Measurements from ENCODE around the gene SMIM35. TPM values are rescaled to one million over a fixed set of nuclear protein-coding genes. Genes with fewer than 3 reads are reported as not detected.

The SMIM35 gene
- total and polyA plus RNA-seq, 2 donors, result 0.05 to 0.09 TPM

DNA sequence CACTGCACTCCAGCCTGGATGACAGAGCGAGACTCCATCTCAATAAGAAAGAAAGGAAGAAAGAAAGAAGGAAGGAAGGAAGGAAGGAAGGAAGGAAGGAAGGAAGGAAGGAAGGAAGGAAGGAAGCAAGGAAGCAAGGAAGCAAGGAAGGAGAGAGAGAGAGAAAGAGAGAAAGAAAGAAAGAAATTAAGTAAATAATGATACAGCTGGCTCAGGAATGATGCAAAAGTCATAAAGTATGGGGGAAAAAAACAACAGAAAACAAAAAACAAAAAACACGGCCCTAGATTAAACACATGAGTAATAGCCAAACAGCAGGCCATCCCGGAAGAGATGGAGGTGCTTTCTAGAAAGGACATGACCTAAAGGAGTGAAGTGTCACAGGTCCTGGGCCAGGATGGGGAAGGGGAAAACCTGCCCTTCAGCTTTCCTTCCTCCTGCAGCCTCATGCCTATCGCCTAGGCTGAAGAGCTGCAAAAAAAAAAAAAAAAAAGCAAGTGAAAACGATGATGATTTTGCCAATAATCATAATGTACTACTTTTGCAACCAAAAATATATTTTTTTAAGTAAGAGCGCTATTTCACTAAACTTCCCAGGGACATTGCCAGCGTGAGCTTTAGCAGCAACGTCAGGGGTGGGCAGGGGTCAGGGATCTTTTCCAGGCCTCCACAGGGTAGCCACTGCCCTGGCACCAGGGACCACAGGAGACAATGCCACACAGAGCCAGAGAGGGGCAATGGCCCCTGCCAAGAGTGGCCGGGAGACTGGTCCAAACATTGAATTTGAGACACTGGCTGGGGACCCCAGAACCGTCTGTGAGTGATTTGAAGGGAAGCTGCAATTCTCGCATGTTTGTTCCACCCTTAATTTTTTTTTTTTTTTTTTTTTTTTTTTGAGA lies 38.0 kb downstream of the SMIM35 start:
- no peaks in the 10 kb centered on the region for H3K27me3 ChIP-seq (ENCODE audit: control insufficient read depth in 2 of 2, insufficient read depth in 1 of 2, low read length in 1 of 2)
- no peak overlapping the region for H3K4me3 ChIP-seq (ENCODE audit: low read length in 2 of 2)
- H3K4me1 ChIP-seq (ENCODE audit: control insufficient read depth in 2 of 2, insufficient read depth in 2 of 2, low read length in 2 of 2), result peaks cover 44 to 76% of the 10 kb centered on the region in 2 donors
- 88% methylated on average over 11 of the region's 11 CpGs for WGBS
- no peak for DNase-seq (ENCODE audit: low read depth in 6 of 9, low spot score in 9 of 9)
- no peaks in the 10 kb centered on the region for H3K9me3 ChIP-seq (ENCODE audit: control insufficient read depth in 2 of 2, insufficient read depth in 1 of 2, low read length in 1 of 2)
- no peak overlapping the region for H3K27ac ChIP-seq (ENCODE audit: low read depth in 1 of 2, low read length in 1 of 2)
- no peaks in the 10 kb centered on the region for H3K36me3 ChIP-seq (ENCODE audit: control insufficient read depth in 2 of 2, insufficient read depth in 2 of 2, low read length in 1 of 2)

DNA sequence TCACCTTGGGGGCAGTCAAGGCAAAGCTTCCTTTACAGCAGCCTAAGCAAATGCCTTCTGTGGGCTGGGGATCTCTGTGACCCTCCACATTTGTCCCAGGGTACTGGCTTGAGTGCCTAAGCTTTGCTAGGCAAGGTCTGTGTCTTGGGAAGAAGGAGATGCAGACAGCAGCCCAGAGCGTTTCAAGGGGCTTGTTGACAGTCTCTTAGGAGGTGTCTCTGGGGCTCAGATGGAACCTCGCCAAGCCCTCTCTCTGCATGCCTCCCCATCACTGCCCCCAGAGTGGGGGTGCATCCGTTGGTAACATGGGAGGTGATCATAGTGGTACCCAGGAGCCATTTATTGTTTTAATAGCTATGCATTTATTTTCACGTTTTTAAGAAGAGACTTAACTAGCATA lies 39.0 kb downstream of the SMIM35 start:
- Histone ChIP-seq H3K9me3 (ENCODE audit: control insufficient read depth in 2 of 2, insufficient read depth in 1 of 2, low read length in 1 of 2) (no peaks in the 10 kb centered on the region), H3K27me3 (ENCODE audit: control insufficient read depth in 2 of 2, insufficient read depth in 1 of 2, low read length in 1 of 2) (no peaks in the 10 kb centered on the region), H3K4me1 (ENCODE audit: control insufficient read depth in 2 of 2, insufficient read depth in 2 of 2, low read length in 2 of 2) (peaks cover 44 to 70% of the 10 kb centered on the region in 2 donors), H3K27ac (ENCODE audit: low read depth in 1 of 2, low read length in 1 of 2) (no peak overlapping the region), H3K4me3 (ENCODE audit: low read length in 2 of 2) (no peak overlapping the region), H3K36me3 (ENCODE audit: control insufficient read depth in 2 of 2, insufficient read depth in 2 of 2, low read length in 1 of 2) (no peaks in the 10 kb centered on the region)
- no peak for DNase-seq (ENCODE audit: low read depth in 6 of 9, low spot score in 9 of 9)
- 95% methylated on average over 4 of the region's 4 CpGs for WGBS

DNA sequence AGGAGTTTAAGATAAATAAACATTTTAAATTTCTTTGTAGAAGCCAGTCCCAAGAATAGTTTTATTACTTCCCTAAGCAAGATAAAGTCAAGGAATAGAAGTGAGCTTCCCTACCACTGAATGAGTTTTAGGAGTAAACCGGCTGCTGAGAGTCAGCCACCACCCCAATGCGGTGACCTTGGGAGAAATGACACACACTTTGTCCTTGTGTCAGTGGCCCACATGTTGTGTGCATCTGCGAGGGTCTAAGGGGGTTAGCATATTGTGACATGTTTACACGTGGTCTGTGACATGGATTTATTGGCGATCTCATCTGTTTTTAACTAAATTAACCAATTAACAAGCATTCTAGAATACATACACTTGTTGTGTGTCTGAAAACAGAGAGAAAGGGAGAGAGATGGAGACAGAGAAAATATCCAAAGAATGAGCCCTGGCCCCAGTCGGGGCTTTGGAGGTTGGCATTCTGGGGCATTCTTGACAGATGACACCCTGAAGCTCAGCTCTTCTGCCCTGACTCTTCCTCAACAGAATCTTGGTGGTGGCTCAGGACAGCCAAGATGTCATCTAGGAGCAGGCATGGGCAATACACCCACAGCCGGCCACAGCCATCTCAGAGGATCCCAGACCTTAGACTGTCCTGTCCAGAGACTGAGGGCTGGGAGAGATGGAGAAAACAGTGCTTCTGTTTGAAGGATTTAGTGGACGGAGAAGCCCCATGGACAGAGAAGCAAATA lies 39.6 kb downstream of the SMIM35 start:
- no peaks in the 10 kb centered on the region for H3K27me3 ChIP-seq (ENCODE audit: control insufficient read depth in 2 of 2, insufficient read depth in 1 of 2, low read length in 1 of 2)
- no peaks in the 10 kb centered on the region for H3K9me3 ChIP-seq (ENCODE audit: control insufficient read depth in 2 of 2, insufficient read depth in 1 of 2, low read length in 1 of 2)
- H3K27ac ChIP-seq (ENCODE audit: low read depth in 1 of 2, low read length in 1 of 2), result peak overlapping the region in 1 of 2 donors; percentile 27
- peaks cover 38 to 64% of the 10 kb centered on the region in 2 donors for H3K4me1 ChIP-seq (ENCODE audit: control insufficient read depth in 2 of 2, insufficient read depth in 2 of 2, low read length in 2 of 2)
- H3K4me3 ChIP-seq (ENCODE audit: low read length in 2 of 2), result no peak overlapping the region
- no peaks in the 10 kb centered on the region for H3K36me3 ChIP-seq (ENCODE audit: control insufficient read depth in 2 of 2, insufficient read depth in 2 of 2, low read length in 1 of 2)
- WGBS, result 98% methylated on average over 8 of the region's 8 CpGs
- DNase-seq (ENCODE audit: low read depth in 6 of 9, low spot score in 9 of 9), result no peak

DNA sequence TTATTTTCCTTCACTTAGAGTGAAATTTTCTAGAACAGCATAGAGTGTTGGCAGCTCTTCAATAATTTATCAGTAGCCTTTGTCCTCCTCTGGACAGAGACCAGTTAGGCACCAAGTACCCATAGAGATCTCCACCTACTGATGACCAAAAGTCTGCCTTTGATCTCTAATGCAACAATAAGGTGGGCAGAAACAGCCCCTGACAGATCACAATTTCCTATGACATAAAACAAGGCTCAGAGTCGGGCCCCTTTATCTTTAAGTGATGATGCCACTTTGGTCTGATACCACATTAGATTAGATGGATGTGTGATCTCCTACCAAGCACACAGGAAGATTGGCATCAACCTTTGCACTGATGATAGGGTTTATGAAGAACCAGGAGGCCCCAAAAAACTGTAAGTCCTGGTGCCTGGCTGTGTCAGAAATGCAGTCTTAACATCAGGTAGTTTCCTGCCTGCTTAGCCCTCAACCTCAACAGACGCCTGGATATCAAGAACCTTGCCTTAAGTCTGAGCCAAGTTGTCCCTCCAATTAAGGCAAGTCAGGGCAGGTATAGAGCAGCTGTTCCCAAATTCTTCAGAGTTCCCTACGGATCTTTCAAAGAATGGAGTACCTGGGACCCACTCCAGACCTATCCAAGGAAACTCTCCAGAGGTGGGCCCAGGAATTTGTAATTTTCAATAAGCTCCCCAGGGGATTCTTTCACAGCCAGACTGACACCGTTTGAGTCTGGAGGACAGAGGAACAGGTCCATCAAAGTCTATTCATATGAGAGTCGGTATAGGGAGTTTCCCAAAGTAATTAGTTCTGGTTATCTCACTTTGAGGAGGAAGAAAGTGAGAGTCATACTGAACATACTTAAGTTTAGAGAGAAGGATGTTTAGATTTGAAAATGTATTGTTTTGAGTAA lies 40.5 kb downstream of the SMIM35 start:
- 56% methylated on average over 5 of the region's 5 CpGs for WGBS
- no peaks in the 10 kb centered on the region for H3K9me3 ChIP-seq (ENCODE audit: control insufficient read depth in 2 of 2, insufficient read depth in 1 of 2, low read length in 1 of 2)

DNA sequence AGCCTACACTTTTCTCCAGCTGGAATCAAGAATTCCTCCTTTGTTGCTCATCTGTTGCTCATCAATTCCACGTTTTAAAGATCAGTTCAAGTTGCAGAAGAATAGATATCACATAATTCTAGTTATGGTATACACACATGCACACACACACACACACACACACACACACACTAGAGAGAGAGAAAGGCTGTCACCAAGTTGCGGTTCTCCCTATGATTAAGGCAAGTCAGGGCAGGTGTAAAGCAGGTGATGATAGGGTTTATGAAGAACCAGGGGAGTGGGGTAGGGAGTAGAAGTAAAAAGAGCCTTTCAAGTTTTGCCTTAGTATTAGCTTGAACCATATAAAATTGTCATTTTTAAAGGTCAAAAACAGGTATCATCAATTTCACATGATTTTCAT lies 41.6 kb downstream of the SMIM35 start:
- WGBS, result 94% methylated on average over 2 of the region's 2 CpGs
- peak in 1 of 9 donors; percentile 44 for DNase-seq (ENCODE audit: low read depth in 6 of 9, low spot score in 9 of 9)
- H3K4me1 ChIP-seq (ENCODE audit: control insufficient read depth in 2 of 2, insufficient read depth in 2 of 2, low read length in 2 of 2), result peaks cover 19 to 45% of the 10 kb centered on the region in 2 donors
- peak overlapping the region in 1 of 2 donors; percentile 54 for H3K27ac ChIP-seq (ENCODE audit: low read depth in 1 of 2, low read length in 1 of 2)
- no peaks in the 10 kb centered on the region for H3K9me3 ChIP-seq (ENCODE audit: control insufficient read depth in 2 of 2, insufficient read depth in 1 of 2, low read length in 1 of 2)
- H3K36me3 ChIP-seq (ENCODE audit: control insufficient read depth in 2 of 2, insufficient read depth in 2 of 2, low read length in 1 of 2), result no peaks in the 10 kb centered on the region
- H3K4me3 ChIP-seq (ENCODE audit: low read length in 2 of 2), result no peak overlapping the region
- H3K27me3 ChIP-seq (ENCODE audit: control insufficient read depth in 2 of 2, insufficient read depth in 1 of 2, low read length in 1 of 2), result no peaks in the 10 kb centered on the region

More for the DNA sequence above, 40.5 kb downstream of the SMIM35 start:
- Histone ChIP-seq H3K4me1 (ENCODE audit: control insufficient read depth in 2 of 2, insufficient read depth in 2 of 2, low read length in 2 of 2) (peaks cover 30 to 56% of the 10 kb centered on the region in 2 donors), H3K27ac (ENCODE audit: low read depth in 1 of 2, low read length in 1 of 2) (peak overlapping the region; percentile 54 to 67), H3K4me3 (ENCODE audit: low read length in 2 of 2) (no peak overlapping the region), H3K27me3 (ENCODE audit: control insufficient read depth in 2 of 2, insufficient read depth in 1 of 2, low read length in 1 of 2) (no peaks in the 10 kb centered on the region), H3K36me3 (ENCODE audit: control insufficient read depth in 2 of 2, insufficient read depth in 2 of 2, low read length in 1 of 2) (no peaks in the 10 kb centered on the region)
- DNase-seq (ENCODE audit: low read depth in 6 of 9, low spot score in 9 of 9), result peak in 3 of 9 donors; percentile 30 to 65 (median 48)

DNA sequence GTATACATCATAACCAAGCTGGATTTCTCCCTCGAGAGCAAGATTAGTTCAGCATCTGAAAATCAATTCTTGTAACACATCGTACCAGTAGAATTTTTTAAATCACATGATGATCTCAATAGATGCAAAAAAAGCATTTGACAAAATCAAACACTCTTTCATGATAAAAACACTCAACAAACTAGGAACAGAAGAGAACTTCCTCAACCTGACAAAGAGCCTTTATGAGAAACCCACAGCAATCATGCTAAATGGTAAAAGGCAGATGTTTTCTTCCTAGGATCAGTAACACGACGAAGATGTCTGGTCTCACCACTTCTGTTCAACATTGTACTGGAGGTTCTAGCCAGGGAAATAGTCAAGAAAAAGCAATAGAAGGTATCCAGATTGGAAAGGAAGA lies 44.0 kb downstream of the SMIM35 start:
- Histone ChIP-seq H3K36me3 (ENCODE audit: control insufficient read depth in 2 of 2, insufficient read depth in 2 of 2, low read length in 1 of 2) (no peaks in the 10 kb centered on the region), H3K27ac (ENCODE audit: low read depth in 1 of 2, low read length in 1 of 2) (peak overlapping the region in 1 of 2 donors; percentile 26)

DNA sequence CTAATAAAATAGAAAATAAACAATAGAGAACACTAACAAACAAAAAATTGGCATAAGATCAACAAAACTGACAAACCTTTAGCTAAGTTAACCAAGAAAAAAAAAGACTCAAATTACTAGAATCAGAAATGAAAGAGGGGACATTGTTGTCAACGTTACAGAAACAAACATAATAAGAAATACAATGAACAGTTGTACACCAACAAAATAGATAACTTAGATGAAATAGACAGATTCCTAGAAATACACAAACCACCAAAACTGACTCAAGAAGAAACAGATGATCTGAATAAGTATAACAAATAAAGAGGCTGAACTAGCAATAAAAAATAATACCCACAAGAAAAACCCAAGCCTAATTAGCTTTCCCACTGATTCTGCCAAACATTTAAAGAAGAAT lies 44.6 kb downstream of the SMIM35 start:
- WGBS, result 86% methylated on average over 1 of the region's 1 CpG
- Histone ChIP-seq H3K27me3 (ENCODE audit: control insufficient read depth in 2 of 2, insufficient read depth in 1 of 2, low read length in 1 of 2) (no peaks in the 10 kb centered on the region), H3K9me3 (ENCODE audit: control insufficient read depth in 2 of 2, insufficient read depth in 1 of 2, low read length in 1 of 2) (no peaks in the 10 kb centered on the region), H3K27ac (ENCODE audit: low read depth in 1 of 2, low read length in 1 of 2) (no peak overlapping the region), H3K36me3 (ENCODE audit: control insufficient read depth in 2 of 2, insufficient read depth in 2 of 2, low read length in 1 of 2) (no peaks in the 10 kb centered on the region), H3K4me3 (ENCODE audit: low read length in 2 of 2) (no peak overlapping the region), H3K4me1 (ENCODE audit: control insufficient read depth in 2 of 2, insufficient read depth in 2 of 2, low read length in 2 of 2) (peaks cover 18 to 31% of the 10 kb centered on the region in 2 donors)
- DNase-seq (ENCODE audit: low read depth in 6 of 9, low spot score in 9 of 9), result no peak

More for the DNA sequence above, 44.0 kb downstream of the SMIM35 start:
- 34% methylated on average over 4 of the region's 4 CpGs for WGBS
- Histone ChIP-seq H3K4me1 (ENCODE audit: control insufficient read depth in 2 of 2, insufficient read depth in 2 of 2, low read length in 2 of 2) (peaks cover 18 to 38% of the 10 kb centered on the region in 2 donors), H3K27me3 (ENCODE audit: control insufficient read depth in 2 of 2, insufficient read depth in 1 of 2, low read length in 1 of 2) (no peaks in the 10 kb centered on the region), H3K4me3 (ENCODE audit: low read length in 2 of 2) (no peak overlapping the region), H3K9me3 (ENCODE audit: control insufficient read depth in 2 of 2, insufficient read depth in 1 of 2, low read length in 1 of 2) (no peaks in the 10 kb centered on the region)
- peak in 2 of 9 donors; percentile 26 to 54 for DNase-seq (ENCODE audit: low read depth in 6 of 9, low spot score in 9 of 9)

DNA sequence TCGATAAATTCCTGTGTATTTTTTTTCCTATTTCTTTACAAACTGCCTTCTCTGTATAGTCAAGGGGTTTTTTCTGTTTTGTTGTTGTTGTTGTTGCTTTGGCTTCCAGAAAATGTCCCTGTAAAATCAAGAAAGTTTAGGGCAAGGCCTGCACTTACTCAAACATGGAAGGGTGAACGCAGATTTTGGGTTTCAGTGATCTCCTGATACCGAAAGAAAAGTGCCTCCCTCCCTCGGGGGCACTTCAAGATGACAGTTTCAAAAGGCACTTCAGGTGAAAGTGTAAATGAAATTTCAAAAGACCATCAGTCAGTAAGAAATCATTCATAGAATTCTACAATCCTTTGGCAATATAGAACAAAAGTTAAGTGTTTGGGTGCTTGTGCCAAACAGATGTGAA lies 53.3 kb downstream of the SMIM35 start:
- Histone ChIP-seq H3K9me3 (ENCODE audit: control insufficient read depth in 2 of 2, insufficient read depth in 1 of 2, low read length in 1 of 2) (no peaks in the 10 kb centered on the region), H3K4me1 (ENCODE audit: control insufficient read depth in 2 of 2, insufficient read depth in 2 of 2, low read length in 2 of 2) (no peaks in the 10 kb centered on the region), H3K27ac (ENCODE audit: low read depth in 1 of 2, low read length in 1 of 2) (no peak overlapping the region), H3K36me3 (ENCODE audit: control insufficient read depth in 2 of 2, insufficient read depth in 2 of 2, low read length in 1 of 2) (no peaks in the 10 kb centered on the region), H3K4me3 (ENCODE audit: low read length in 2 of 2) (no peak overlapping the region), H3K27me3 (ENCODE audit: control insufficient read depth in 2 of 2, insufficient read depth in 1 of 2, low read length in 1 of 2) (no peaks in the 10 kb centered on the region)
- DNase-seq (ENCODE audit: low read depth in 6 of 9, low spot score in 9 of 9), result no peak
- WGBS, result 95% methylated on average over 4 of the region's 4 CpGs
